ENCODE measurements around the gene MDP1. TPM values are rescaled to one million over a fixed set of nuclear protein-coding genes. Genes with fewer than 3 reads are reported as not detected.

MDP1 gene
- total RNA-seq, 2 donors from 2014 or later, result 19.1 to 25.5 TPM

- DNase-seq (ENCODE audit: low spot score), result no peak
Measured at GRCh38 chr14:24258548-24259265, 42.8 kb upstream of the MDP1 start.

GRCh38 chr14:24258119-24258518, 42.3 kb upstream of the MDP1 start:
- TF ChIP-seq POLR2A (IDR thresholded peaks at IDR 0.05) (no peak), CTCF (IDR thresholded peaks at IDR 0.05) (no peak), POLR2AphosphoS5 (IDR thresholded peaks at IDR 0.05) (no peak)
- H3K27me3 ChIP-seq (replicated peaks; ENCODE audit: insufficient read depth), result no peaks in the 10 kb centered on the region
- H3K27ac ChIP-seq, result no peak overlapping the region
- no peak for DNase-seq (ENCODE audit: low spot score)
- H3K4me3 ChIP-seq, result no peak overlapping the region
- 88% methylated on average over 9 of the region's 9 CpGs for WGBS
- H3K9me3 ChIP-seq, result no peaks in the 10 kb centered on the region
- intact Hi-C loops (cut with DNase I), result no loop called here
- H3K4me1 ChIP-seq (replicated peaks), result no peaks in the 10 kb centered on the region
- H3K36me3 ChIP-seq, result no peaks in the 10 kb centered on the region

More at GRCh38 chr14:24258548-24259265, 42.8 kb upstream of the MDP1 start:
- Histone ChIP-seq H3K4me3 (no peak overlapping the region), H3K27me3 (replicated peaks; ENCODE audit: insufficient read depth) (no peaks in the 10 kb centered on the region), H3K27ac (peak overlapping the region in 1 of 2 donors; percentile 15), H3K9me3 (no peaks in the 10 kb centered on the region), H3K4me1 (replicated peaks) (no peaks in the 10 kb centered on the region), H3K36me3 (no peaks in the 10 kb centered on the region)
- no peak for TF ChIP-seq POLR2A (IDR thresholded peaks at IDR 0.05)
- no peak for TF ChIP-seq POLR2AphosphoS5 (IDR thresholded peaks at IDR 0.05)
- intact Hi-C loops (cut with DNase I), result no loop called here
- WGBS, result 76% methylated on average over 18 of the region's 18 CpGs

- intact Hi-C loops (cut with DNase I), result no loop called here
- H3K27me3 ChIP-seq (replicated peaks; ENCODE audit: insufficient read depth), result no peaks in the 10 kb centered on the region
- no peaks in the 10 kb centered on the region for H3K9me3 ChIP-seq
- no peak for DNase-seq (ENCODE audit: low spot score)
- 88% methylated on average over 4 of the region's 4 CpGs for WGBS
- TF ChIP-seq POLR2AphosphoS5 (IDR thresholded peaks at IDR 0.05) (no peak), CTCF (IDR thresholded peaks at IDR 0.05) (no peak), POLR2A (IDR thresholded peaks at IDR 0.05) (no peak)
- no peaks in the 10 kb centered on the region for H3K36me3 ChIP-seq
- no peak overlapping the region for H3K27ac ChIP-seq
- H3K4me1 ChIP-seq (replicated peaks), result no peaks in the 10 kb centered on the region
- no peak overlapping the region for H3K4me3 ChIP-seq
Measured at GRCh38 chr14:24256960-24257359, 41.1 kb upstream of the MDP1 start.

GRCh38 chr14:24255931-24256711, 40.3 kb upstream of the MDP1 start:
- WGBS, result 88% methylated on average over 12 of the region's 12 CpGs
- H3K36me3 ChIP-seq, result no peaks in the 10 kb centered on the region

More at GRCh38 chr14:24255931-24256711, 40.3 kb upstream of the MDP1 start:
- no peak overlapping the region for H3K4me3 ChIP-seq
- H3K4me1 ChIP-seq (replicated peaks), result no peaks in the 10 kb centered on the region
- no peak for DNase-seq (ENCODE audit: low spot score)
- TF ChIP-seq CTCF (IDR thresholded peaks at IDR 0.05), result no peak
- TF ChIP-seq POLR2AphosphoS5 (IDR thresholded peaks at IDR 0.05), result no peak
- no peak for TF ChIP-seq POLR2A (IDR thresholded peaks at IDR 0.05)
- H3K27me3 ChIP-seq (replicated peaks; ENCODE audit: insufficient read depth), result no peaks in the 10 kb centered on the region
- intact Hi-C loops (cut with DNase I), result no loop called here
- H3K9me3 ChIP-seq, result no peaks in the 10 kb centered on the region
- H3K27ac ChIP-seq, result no peak overlapping the region

All from prostate gland (tissue), 2 donors.